ENCODE results near the gene METRN.

DNA sequence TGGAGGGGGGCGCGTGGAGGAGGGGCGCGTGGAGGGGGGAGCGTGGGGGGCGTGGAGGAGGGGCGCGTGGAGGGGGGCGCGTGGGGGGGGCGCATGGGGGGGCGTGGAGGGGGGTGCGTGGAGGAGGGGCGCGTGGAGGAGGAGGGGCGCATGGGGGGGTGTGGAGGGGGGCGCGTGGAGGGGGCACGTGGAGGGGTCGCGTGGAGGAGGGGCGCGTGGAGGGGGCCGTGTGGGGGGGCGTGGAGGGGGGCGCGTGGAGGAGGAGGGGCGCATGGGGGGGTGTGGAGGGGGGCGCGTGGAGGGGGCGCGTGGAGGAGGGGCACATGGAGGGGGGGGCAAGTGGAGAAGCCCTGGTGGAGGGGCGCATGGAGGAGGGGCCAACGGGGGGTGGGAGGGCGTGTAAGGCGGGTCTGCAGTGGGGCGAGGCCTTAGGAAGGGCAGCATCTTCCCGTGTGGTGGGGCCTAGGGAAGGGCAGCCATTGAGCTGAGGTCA, 52.9 kb downstream of the METRN start:
- TF ChIP-seq, protein P1, sequence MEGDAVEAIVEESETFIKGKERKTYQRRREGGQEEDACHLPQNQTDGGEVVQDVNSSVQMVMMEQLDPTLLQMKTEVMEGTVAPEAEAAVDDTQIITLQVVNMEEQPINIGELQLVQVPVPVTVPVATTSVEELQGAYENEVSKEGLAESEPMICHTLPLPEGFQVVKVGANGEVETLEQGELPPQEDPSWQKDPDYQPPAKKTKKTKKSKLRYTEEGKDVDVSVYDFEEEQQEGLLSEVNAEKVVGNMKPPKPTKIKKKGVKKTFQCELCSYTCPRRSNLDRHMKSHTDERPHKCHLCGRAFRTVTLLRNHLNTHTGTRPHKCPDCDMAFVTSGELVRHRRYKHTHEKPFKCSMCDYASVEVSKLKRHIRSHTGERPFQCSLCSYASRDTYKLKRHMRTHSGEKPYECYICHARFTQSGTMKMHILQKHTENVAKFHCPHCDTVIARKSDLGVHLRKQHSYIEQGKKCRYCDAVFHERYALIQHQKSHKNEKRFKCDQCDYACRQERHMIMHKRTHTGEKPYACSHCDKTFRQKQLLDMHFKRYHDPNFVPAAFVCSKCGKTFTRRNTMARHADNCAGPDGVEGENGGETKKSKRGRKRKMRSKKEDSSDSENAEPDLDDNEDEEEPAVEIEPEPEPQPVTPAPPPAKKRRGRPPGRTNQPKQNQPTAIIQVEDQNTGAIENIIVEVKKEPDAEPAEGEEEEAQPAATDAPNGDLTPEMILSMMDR (IDR thresholded peaks at IDR 0.05) = no peak
- TF ChIP-seq POLR2AphosphoS5 (IDR thresholded peaks at IDR 0.05; ENCODE audit: insufficient read depth in 1 of 2, low read depth in 1 of 2) (no peak), POLR2A (IDR thresholded peaks at IDR 0.05) (no peak)

All from vagina (tissue), 2 donors.